IMR-90 (cell line): ENCODE measurements around the gene SELENOS. TPM values are rescaled to one million over a fixed set of nuclear protein-coding genes. Genes with fewer than 3 reads are reported as not detected.

Experiments used
- ATAC-seq: fragments of 200-7000 bp; cut with Tn5 transposase; 2 replicates; pipeline ENCODE4 v1.9.1; 2020; ENCODE audit warnings: low read depth, mild to moderate bottlenecking, moderate library complexity
- BruUV-seq: library from RNA; stranded (reverse); fragments of 400-500 nt; replicated peaks from 2 replicates; lab custom pipeline; 2021; lab: Mats Ljungman, UMichigan
- CTCF ChIA-PET: fragments of 300-600 bp; formaldehyde crosslinking; extraction: SDS; loops from one replicate; lab custom pipeline; 2021; ENCODE audit warnings: antibody characterized with exemption; lab: Yijun Ruan, JAX
- POLR2A ChIA-PET: fragments of 300-600 bp; sonication (Branson Sonifier 250); formaldehyde crosslinking; loops from one replicate; lab custom pipeline; 2022; ENCODE audit warnings: antibody characterized with exemption; ENCODE audit not compliant: unreplicated experiment; lab: Charles Lee
- DNase-seq: peaks from one replicate; pipeline ENCODE4 v3.0.0; 2013
- H2AFZ ChIP-seq: replicated peaks from 2 replicates; pipeline ENCODE3; 2013; ENCODE audit warnings: low read length, mild to moderate bottlenecking; ENCODE audit not compliant: poor library complexity
- H2AK5ac ChIP-seq: 2 replicates; pipeline ENCODE4 v1.6.1; 2013; ENCODE audit warnings: low read depth, low read length, inconsistent platforms
- H2AK9ac ChIP-seq: replicated peaks from 2 replicates; pipeline ENCODE3; 2013; ENCODE audit warnings: mild to moderate bottlenecking, low read depth, low read length, moderate library complexity; ENCODE audit not compliant: poor library complexity
- H2BK120ac ChIP-seq: 2 replicates; pipeline ENCODE4 v1.6.1; 2013; ENCODE audit warnings: low read depth, low read length, inconsistent platforms
- H2BK15ac ChIP-seq: 3 replicates; pipeline ENCODE4 v1.6.1; 2013; ENCODE audit warnings: low read depth, low read length, inconsistent platforms
- H2BK20ac ChIP-seq: 2 replicates; pipeline ENCODE4 v1.6.1; 2013; ENCODE audit warnings: low read depth, mild to moderate bottlenecking, inconsistent platforms, low read length, moderate library complexity
- H2BK5ac ChIP-seq: 2 replicates; pipeline ENCODE4 v1.6.1; 2013; ENCODE audit warnings: mild to moderate bottlenecking, low read depth, low read length, inconsistent platforms; ENCODE audit not compliant: poor library complexity, severe bottlenecking
- H3K14ac ChIP-seq: replicated peaks from 2 replicates; pipeline ENCODE4 v1.6.1; 2013; ENCODE audit warnings: low read depth, low read length, inconsistent platforms
- H3K18ac ChIP-seq: 2 replicates; pipeline ENCODE4 v1.6.1; 2013; ENCODE audit warnings: low read depth, low read length, control low read depth
- H3K23ac ChIP-seq: 2 replicates; pipeline ENCODE4 v1.6.1; 2013; ENCODE audit warnings: low read depth, low read length, inconsistent platforms
- H3K27ac ChIP-seq: 2 replicates; pipeline ENCODE4 v1.5.1; 2013; ENCODE audit warnings: mild to moderate bottlenecking, control low read depth, low read length; ENCODE audit not compliant: insufficient read depth
- H3K27me3 ChIP-seq: 2 replicates; pipeline ENCODE4 v1.6.1; 2013; ENCODE audit warnings: low read length; ENCODE audit not compliant: control insufficient read depth, insufficient read depth
- H3K36me3 ChIP-seq: 2 replicates; pipeline ENCODE4 v1.6.1; 2013; ENCODE audit warnings: low read length, mixed read lengths; ENCODE audit not compliant: control insufficient read depth, insufficient read depth
- H3K4ac ChIP-seq: 2 replicates; pipeline ENCODE4 v1.6.1; 2013; ENCODE audit warnings: low read depth, low read length, inconsistent platforms
- H3K4me1 ChIP-seq: 2 replicates; pipeline ENCODE4 v1.6.1; 2013; ENCODE audit warnings: low read length, mixed read lengths; ENCODE audit not compliant: control insufficient read depth, insufficient read depth
- H3K4me2 ChIP-seq: 2 replicates; pipeline ENCODE4 v1.6.1; 2013; ENCODE audit warnings: low read depth, mild to moderate bottlenecking, control low read depth, low read length, moderate library complexity
- H3K4me3 ChIP-seq: 2 replicates; pipeline ENCODE4 v1.5.1; 2013; ENCODE audit warnings: low read depth, mild to moderate bottlenecking, control low read depth, low read length, moderate library complexity; ENCODE audit not compliant: insufficient read depth
- H3K56ac ChIP-seq: 2 replicates; pipeline ENCODE4 v1.6.1; 2013; ENCODE audit warnings: low read length, inconsistent platforms; ENCODE audit not compliant: insufficient read depth; ENCODE audit errors: extremely low read depth
- H3K79me1 ChIP-seq, 2 experiments: 2 replicates each; pipeline ENCODE4 v1.6.1; 2013; ENCODE audit warnings: low read length in 2 of 2, inconsistent platforms in 1 of 2, low read depth in 1 of 2
- H3K9ac ChIP-seq: 2 replicates; pipeline ENCODE4 v1.6.1; 2013; ENCODE audit warnings: low read depth, low read length, control low read depth
- H3K9me1 ChIP-seq: 2 replicates; pipeline ENCODE4 v1.6.1; 2013; ENCODE audit warnings: low read length, inconsistent platforms; ENCODE audit not compliant: insufficient read depth
- H3K9me3 ChIP-seq: 2 replicates; pipeline ENCODE4 v1.6.1; 2013; ENCODE audit warnings: low read length; ENCODE audit not compliant: control insufficient read depth, insufficient read depth
- H4K20me1 ChIP-seq: 2 replicates; pipeline ENCODE4 v1.6.1; 2013; ENCODE audit warnings: low read length, inconsistent platforms; ENCODE audit not compliant: insufficient read depth
- H4K5ac ChIP-seq: 2 replicates; pipeline ENCODE4 v1.6.1; 2013; ENCODE audit warnings: mild to moderate bottlenecking, low read depth, low read length, control low read depth
- H4K8ac ChIP-seq, 2 experiments: 2 replicates each; pipeline ENCODE4 v1.6.1; 2013; ENCODE audit warnings: low read depth in 2 of 2, low read length in 2 of 2, control low read depth in 1 of 2, inconsistent platforms in 1 of 2
- H4K91ac ChIP-seq: 2 replicates; pipeline ENCODE4 v1.6.1; 2013; ENCODE audit warnings: low read depth, low read length, inconsistent platforms; ENCODE audit not compliant: insufficient read depth
- MAZ ChIP-seq: IDR thresholded peaks from 2 replicates; pipeline ENCODE4 v1.6.1; 2012; ENCODE audit warnings: low read depth, mild to moderate bottlenecking, low read length, improper control_type of control experiment, moderate library complexity, borderline replicate concordance
- WGBS, 2 experiments: methylation state at CpG; one replicate each; pipeline versions ENCODE4 v1.1.5 to v1.1.7; 2013; ENCODE audit warnings: missing lambda C conversion rate in 2 of 2; ENCODE audit not compliant: insufficient read length in 1 of 2; ENCODE audit errors: extremely low coverage in 2 of 2; 5-methylcytosine and 5-hydroxymethylcytosine counted together
- dilution Hi-C: fragments of 300-500 bp; cut with HindIII; formaldehyde crosslinking; loops from one replicate; pipeline ENCODE4 v1.14.3; 2018; ENCODE audit warnings: low sequenced_read_pairs; ENCODE audit not compliant: unreplicated experiment
- in situ Hi-C: fragments of 300-500 bp; cut with MboI; formaldehyde crosslinking; loops from 3 replicates; pipeline ENCODE4 v1.14.3; 2019; ENCODE audit warnings: low sequenced_read_pairs, inconsistent platforms, mixed read lengths
- intact Hi-C: fragments of 100-400 bp; cut with micrococcal nuclease; formaldehyde crosslinking; loops from 2 replicates; pipeline ENCODE4 v1.10.0; 2022
- polyA plus RNA-seq, 3 experiments: library from polyadenylated mRNA; depleted of rRNA; stranded (reverse); fragments of >200 nt; gene quantifications; 2 replicates each; pipeline ENCODE4 v1.2.3, GENCODE V29; 2012; ENCODE audit warnings: low replicate concordance in 1 of 3
- total RNA-seq: library from RNA; depleted of rRNA; stranded (reverse); fragments of >200 nt; gene quantifications from 2 replicates; pipeline ENCODE4 v1.2.3, GENCODE V29; 2012; rRNA removed

SELENOS gene
- total and polyA plus RNA-seq, 2 of the 4 experiments (the other 2 are of a cell fraction) = 39.8 to 77.1 TPM

DNA sequence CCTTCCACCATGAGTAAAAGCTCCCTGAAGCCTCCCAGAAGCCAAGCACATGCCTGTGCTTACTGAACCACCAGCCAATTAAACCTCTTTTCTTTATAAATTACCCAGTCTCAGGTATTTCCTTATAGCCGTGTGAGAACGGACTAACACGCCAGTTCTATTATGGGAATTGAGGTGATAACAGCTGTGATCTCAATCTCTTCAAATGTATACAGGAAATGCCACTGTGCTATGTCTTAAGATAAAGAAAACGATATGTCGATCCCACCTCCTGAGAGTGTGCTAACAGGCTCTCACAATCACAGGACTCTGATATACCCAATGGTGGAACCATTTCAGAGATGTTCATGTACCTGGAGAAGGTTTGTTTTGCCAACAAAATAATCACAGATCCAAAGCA is 51.6 kb downstream of the SELENOS start:
- Histone ChIP-seq H3K9me3 (no peaks in the 10 kb centered on the region), H4K91ac (no peak overlapping the region), H3K27ac (peak overlapping the region; percentile 36; the same call in 1 of the 2 replicates), H3K56ac (no peak overlapping the region), H4K20me1 (peaks cover 86% of the 10 kb centered on the region), H3K14ac (no peak overlapping the region), H3K4me1 (peaks cover 21% of the 10 kb centered on the region), H2BK15ac (no peak overlapping the region), H4K5ac (no peak overlapping the region), H2BK120ac (no peak overlapping the region), H2BK5ac (no peak overlapping the region), H2AFZ (no peak overlapping the region), H3K4me3 (no peak overlapping the region), H4K8ac (no peak overlapping the region), H3K23ac (no peak overlapping the region), H3K9me1 (peaks cover 23% of the 10 kb centered on the region), H2AK5ac (no peak overlapping the region), H3K36me3 (peaks cover 13% of the 10 kb centered on the region), H3K27me3 (no peaks in the 10 kb centered on the region), H3K79me1 (peaks cover 4 to 62% of the 10 kb centered on the region in 2 experiments), H2BK20ac (no peak overlapping the region), H3K9ac (no peak overlapping the region), H3K4me2 (no peak overlapping the region), H3K4ac (no peak overlapping the region), H2AK9ac (peak overlapping the region; percentile 53), H3K18ac (no peak overlapping the region)
- intact Hi-C loops = loop anchor here (2.0 kb wide), 1 partner anchor 13 kb away; no protein-coding TSS in a partner anchor
- ChIA-PET POLR2A (no interaction called here), CTCF (interaction anchor here (1.5 kb wide), 1 partner anchor 15 kb away, joined by 4 read pairs; no protein-coding TSS in a partner anchor)
- DNase-seq (peak; percentile 63), ATAC-seq (no peak)
- WGBS, 2 experiments = no CpG with 5 or more reads among the region's 5 CpGs
- no peak for TF ChIP-seq MAZ
- BruUV-seq = no TSS peak
- in situ Hi-C loops = no loop called here
- dilution Hi-C loops = no loop called here

Other genes with a start within 250 kb of the SELENOS start
- gene CHSY1, start 25.4 kb downstream of the SELENOS start, total RNA-seq = 53.2 and 55.3 TPM in 2 replicates
- gene CHSY1, start 25.4 kb downstream of the SELENOS start, polyA plus RNA-seq (2012; rRNA removed) = 40.5 and 40.9 TPM in 2 replicates
- 37.1 and 47.5 TPM in 2 replicates for gene SNRPA1, start 17.8 kb upstream of the SELENOS start, total RNA-seq
- 75.8 and 79.9 TPM in 2 replicates for gene SNRPA1, start 17.8 kb upstream of the SELENOS start, polyA plus RNA-seq (2012; rRNA removed)
- not detected in 2 replicates for gene PCSK6, start 212.2 kb upstream of the SELENOS start, total RNA-seq
- gene PCSK6, start 212.2 kb upstream of the SELENOS start, polyA plus RNA-seq (2012; rRNA removed) = not detected in 2 replicates